Choroid plexus epithelial cell (primary cell): Measurements from ENCODE around the gene PAQR9.

Experiments
- DNase-seq: peaks from one replicate; pipeline ENCODE4 v3.0.0-alpha.2; 2010; ENCODE audit warnings: low read depth
- H3K4me3 ChIP-seq: 2 replicates; pipeline ENCODE4 v1.5.1; 2011; ENCODE audit warnings: low read depth, mild to moderate bottlenecking, control low read depth, low read length, moderate library complexity
- TF ChIP-seq, protein P1 (sequence below): conservative IDR thresholded peaks from 2 replicates; pipeline ENCODE4 v1.5.1; 2011; ENCODE audit warnings: low read depth, mild to moderate bottlenecking, control low read depth, inconsistent platforms, low read length, moderate library complexity

The PAQR9 gene

GRCh38 chr3:142945023-142945422 is 18.5 kb downstream of the PAQR9 start:
- no peak overlapping the region for H3K4me3 ChIP-seq
- DNase-seq, result no peak
- TF ChIP-seq, protein P1, sequence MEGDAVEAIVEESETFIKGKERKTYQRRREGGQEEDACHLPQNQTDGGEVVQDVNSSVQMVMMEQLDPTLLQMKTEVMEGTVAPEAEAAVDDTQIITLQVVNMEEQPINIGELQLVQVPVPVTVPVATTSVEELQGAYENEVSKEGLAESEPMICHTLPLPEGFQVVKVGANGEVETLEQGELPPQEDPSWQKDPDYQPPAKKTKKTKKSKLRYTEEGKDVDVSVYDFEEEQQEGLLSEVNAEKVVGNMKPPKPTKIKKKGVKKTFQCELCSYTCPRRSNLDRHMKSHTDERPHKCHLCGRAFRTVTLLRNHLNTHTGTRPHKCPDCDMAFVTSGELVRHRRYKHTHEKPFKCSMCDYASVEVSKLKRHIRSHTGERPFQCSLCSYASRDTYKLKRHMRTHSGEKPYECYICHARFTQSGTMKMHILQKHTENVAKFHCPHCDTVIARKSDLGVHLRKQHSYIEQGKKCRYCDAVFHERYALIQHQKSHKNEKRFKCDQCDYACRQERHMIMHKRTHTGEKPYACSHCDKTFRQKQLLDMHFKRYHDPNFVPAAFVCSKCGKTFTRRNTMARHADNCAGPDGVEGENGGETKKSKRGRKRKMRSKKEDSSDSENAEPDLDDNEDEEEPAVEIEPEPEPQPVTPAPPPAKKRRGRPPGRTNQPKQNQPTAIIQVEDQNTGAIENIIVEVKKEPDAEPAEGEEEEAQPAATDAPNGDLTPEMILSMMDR, result no peak

- DNase-seq, result no peak
- no peak overlapping the region for H3K4me3 ChIP-seq
- TF ChIP-seq, protein P1, result no peak
Observed at GRCh38 chr3:142944342-142944741, 19.1 kb downstream of the PAQR9 start.

GRCh38 chr3:142943870-142944269 is 19.6 kb downstream of the PAQR9 start:
- H3K4me3 ChIP-seq, result no peak overlapping the region
- TF ChIP-seq, protein P1, result no peak
- DNase-seq, result no peak

DNA sequence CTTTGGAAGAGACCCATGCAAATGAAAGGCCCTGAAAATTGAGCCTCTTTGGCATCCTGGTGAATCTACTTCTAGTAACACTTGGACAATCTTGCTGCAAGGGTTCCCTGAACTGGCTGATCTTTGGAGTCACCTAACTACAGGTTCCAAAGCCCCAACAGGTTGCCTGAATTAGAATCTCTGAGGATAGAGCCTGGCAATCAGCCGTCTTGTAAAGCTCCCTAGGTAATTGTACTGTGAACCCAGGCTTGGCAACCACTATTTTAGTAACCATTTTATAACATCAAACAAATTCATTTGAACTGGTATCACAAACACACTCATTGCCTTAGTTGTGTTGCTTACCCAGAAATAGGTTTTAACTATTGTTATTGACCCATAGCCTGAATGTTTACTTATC is 20.1 kb downstream of the PAQR9 start:
- H3K4me3 ChIP-seq, result no peak overlapping the region
- TF ChIP-seq, protein P1, result no peak
- DNase-seq, result no peak

DNA sequence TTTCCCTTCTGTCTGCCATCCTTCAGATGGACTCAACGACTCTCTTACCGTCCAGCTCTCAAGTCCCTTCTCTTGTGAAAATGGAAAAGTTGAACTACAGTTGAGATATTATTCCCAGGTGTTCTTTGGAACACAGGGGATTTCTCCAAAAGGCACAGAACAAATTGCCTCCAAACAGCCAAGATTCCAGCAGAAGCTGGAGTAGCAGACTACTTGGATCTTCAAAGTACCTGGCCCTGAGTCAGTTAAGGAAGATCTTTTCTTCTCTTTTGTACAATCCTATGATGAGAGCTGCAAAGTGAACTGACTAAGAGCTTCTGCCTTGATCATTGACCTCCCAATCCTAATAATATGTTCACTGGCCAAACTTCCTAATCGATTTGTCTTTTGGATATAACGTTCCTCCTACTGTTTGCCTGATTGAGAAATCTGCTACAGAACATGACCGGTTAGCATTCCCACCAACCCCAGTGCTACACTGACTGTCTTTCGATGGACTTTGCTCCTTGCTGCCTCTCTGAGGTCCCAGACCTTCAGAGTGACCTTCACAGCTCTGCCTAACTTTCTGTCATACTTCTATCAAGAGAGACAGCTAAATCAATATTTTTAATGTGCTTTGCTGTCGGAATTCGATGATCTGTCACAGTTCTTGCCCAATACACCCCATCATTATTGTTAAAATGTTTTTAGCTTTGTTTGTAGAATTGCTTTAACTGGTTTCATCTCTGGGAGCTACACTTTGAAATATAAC is 21.9 kb downstream of the PAQR9 start:
- TF ChIP-seq, protein P1, result no peak
- DNase-seq, result no peak
- no peak overlapping the region for H3K4me3 ChIP-seq

DNA sequence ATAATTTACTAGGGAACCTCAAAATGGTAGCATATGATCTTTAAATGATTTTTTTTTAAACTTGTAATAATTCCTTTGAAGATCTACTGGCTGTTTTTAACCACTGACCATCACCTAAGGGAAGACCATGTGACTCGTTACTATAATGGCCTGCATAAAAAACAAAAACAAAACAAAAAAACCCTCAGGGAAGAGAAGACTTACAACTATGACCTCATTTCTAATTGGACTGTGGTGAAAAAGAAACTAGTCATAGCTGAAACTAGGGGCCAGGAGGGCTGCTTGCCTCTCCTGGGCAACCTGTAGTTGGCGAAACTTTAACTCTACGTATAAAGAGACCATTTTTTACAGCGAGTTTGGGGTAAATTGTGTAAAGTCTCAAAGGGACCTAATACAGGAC is 23.0 kb downstream of the PAQR9 start:
- no peak for DNase-seq
- H3K4me3 ChIP-seq, result no peak overlapping the region
- TF ChIP-seq, protein P1, result no peak

GRCh38 chr3:142940000-142940399 is 23.5 kb downstream of the PAQR9 start:
- no peak for DNase-seq
- no peak overlapping the region for H3K4me3 ChIP-seq
- TF ChIP-seq, protein P1, result no peak
